Psoas muscle (tissue), 8 donors: ENCODE results near the gene UCN2. TPM values are rescaled to one million over a fixed set of nuclear protein-coding genes. Genes with fewer than 3 reads are reported as not detected.

Experiments
- ATAC-seq, 4 donors: fragments of 200-7000 bp; cut with Tn5 transposase; one replicate each; pipeline ENCODE4 v1.9.1; 2020; ENCODE audit warnings: moderate library complexity in 3 of 4, mild to moderate bottlenecking in 2 of 4
- DNase-seq, 2 donors: peaks; one replicate each; pipeline ENCODE4 v3.0.0-alpha.2; 2020
- H3K27ac ChIP-seq: fragments of 200-600 bp; one replicate; pipeline ENCODE4 v1.8.0; 2022
- H3K27me3 ChIP-seq, 3 donors: fragments of 200-600 bp in 1 of 3; one replicate each; pipeline versions ENCODE4 v1.6.1 to v1.8.0; 2013 to 2022; ENCODE audit warnings: low read length in 2 of 3, mild to moderate bottlenecking in 2 of 3, moderate library complexity in 1 of 3; ENCODE audit not compliant: insufficient read depth in 3 of 3
- H3K36me3 ChIP-seq, 2 donors: fragments of 200-600 bp in 1 of 2; one replicate each; pipeline versions ENCODE4 v1.6.1 to v1.8.0; 2013 to 2022; ENCODE audit warnings: low read depth in 1 of 2, mild to moderate bottlenecking in 1 of 2, moderate library complexity in 1 of 2; ENCODE audit not compliant: insufficient read depth in 1 of 2
- H3K4me1 ChIP-seq: fragments of 200-600 bp; one replicate; pipeline ENCODE4 v1.8.0; 2022
- H3K4me3 ChIP-seq: fragments of 200-600 bp; one replicate; pipeline ENCODE4 v1.8.0; 2022; ENCODE audit warnings: mild to moderate bottlenecking
- H3K9me3 ChIP-seq: fragments of 200-600 bp; one replicate; pipeline ENCODE4 v1.8.0; 2022
- CTCF ChIP-seq: fragments of 200-600 bp; IDR thresholded peaks from one replicate; pipeline ENCODE4 v1.8.0; 2022; ENCODE audit warnings: antibody characterized with exemption
- WGBS, 3 donors: extraction: QIAGEN DNeasy Blood & Tissue Kit; methylation state at CpG; one replicate each; pipeline versions ENCODE4 v1.1.6 to v1.1.7; 2013; 5-methylcytosine and 5-hydroxymethylcytosine counted together
- intact Hi-C, 2 donors: fragments of 100-400 bp; cut with DNase I; formaldehyde crosslinking; loops; one replicate each; pipeline versions ENCODE4 v1.11.0 to v1.14.2; 2022
- polyA plus RNA-seq, 3 donors: library from polyadenylated mRNA; stranded (reverse); fragments of 200-250 nt; gene quantifications; one replicate each; pipeline ENCODE4 v1.2.3, GENCODE V29; 2013
- total RNA-seq, 4 donors: library from RNA; stranded (reverse); fragmentation: NEBNext Ultra II Directional in 2 of 4; extraction: Animal tissue kit (Norgen Biotek cat#: 25700) in 2 of 4; gene quantifications; one replicate each; pipeline versions ENCODE4 v1.2.1 to v1.2.4, GENCODE V29; 2021 to 2023
- donor health status: healthy with polysubstance abuse.
- donor health status: DM: no; HTN: no; CAD: no; lungs with moderate emphysema.
- donor health status: Bipolar disorder and iron deficiency.
- donor health status: healthy.
- donor health status: DM: yes; HTN: yes; CAD: no.
- donor health status: DM: no; HTN: no; CAD: no.
- donor health status: DM: no; HTN: no; CAD: no.
- donor health status: DM: yes; HTN: yes; CAD: no.

The UCN2 gene
- total and polyA plus RNA-seq, 7 donors: 0.12 to 0.32 (median 0.17) TPM; not detected in 4

GRCh38 chr3:48548729-48549705 is 14.6 kb downstream of the UCN2 start:
- Histone ChIP-seq H3K27ac (no peak overlapping the region), H3K4me3 (no peak overlapping the region), H3K27me3 (no peaks in the 10 kb centered on the region), H3K9me3 (no peaks in the 10 kb centered on the region), H3K36me3 (no peaks in the 10 kb centered on the region), H3K4me1 (peaks cover under 1% of the 10 kb centered on the region)
- DNase-seq (peak; percentile 88 to 91), ATAC-seq (peak; percentile 93 to 99 (median 94))
- 66 to 68% (median 67%) methylated on average over 10 of the region's 10 CpGs for WGBS, 3 donors
- intact Hi-C loops: loop anchor here (1.0 to 5.0 kb wide), 4 partner anchors 42 to 277 kb away; no protein-coding TSS in a partner anchor
- TF ChIP-seq CTCF: peak; percentile 94

GRCh38 chr3:48548126-48548525 is 15.5 kb downstream of the UCN2 start:
- H3K4me1 ChIP-seq: peaks cover 9% of the 10 kb centered on the region
- TF ChIP-seq CTCF: no peak
- H3K27ac ChIP-seq: no peak overlapping the region
- WGBS, 3 donors: 68 to 81% (median 77%) methylated on average over 5 of the region's 5 CpGs
- no peak for ATAC-seq
- DNase-seq: no peak
- H3K9me3 ChIP-seq: no peaks in the 10 kb centered on the region
- intact Hi-C loops: loop anchor here (1.0 to 5.0 kb wide), 4 partner anchors 41 to 276 kb away; no protein-coding TSS in a partner anchor
- no peak overlapping the region for H3K4me3 ChIP-seq
- no peaks in the 10 kb centered on the region for H3K36me3 ChIP-seq
- no peaks in the 10 kb centered on the region for H3K27me3 ChIP-seq

DNA sequence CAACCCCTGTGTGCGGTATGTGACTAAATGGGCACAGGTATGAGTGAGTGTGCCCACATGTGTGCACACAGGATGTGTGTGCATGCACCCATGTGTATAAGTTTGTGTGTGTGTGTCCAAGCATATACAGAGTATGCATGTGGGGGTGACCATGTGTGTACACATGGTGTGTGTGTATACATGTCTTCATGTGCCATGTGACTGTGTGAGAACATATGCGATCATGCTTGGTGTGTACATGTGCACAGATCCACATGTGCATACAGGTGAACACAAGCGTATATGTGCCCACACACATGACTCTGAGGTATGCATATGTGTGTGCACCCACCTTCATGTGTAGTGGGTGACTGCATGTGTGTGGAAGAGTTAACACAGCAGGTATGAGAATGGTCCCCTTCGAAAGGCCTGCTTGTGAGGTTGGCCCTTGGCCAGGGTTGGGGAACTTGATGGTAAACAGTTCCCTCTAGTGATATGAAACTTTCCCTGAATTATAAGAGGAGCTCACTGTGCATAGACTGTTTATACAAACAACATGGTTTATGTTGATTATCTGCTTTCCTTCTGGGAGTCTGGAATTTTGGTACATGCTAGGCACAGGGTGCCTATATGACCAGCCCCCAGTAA is 17.3 kb downstream of the UCN2 start:
- H3K27me3 ChIP-seq: no peaks in the 10 kb centered on the region
- DNase-seq (no peak), ATAC-seq (no peak)
- intact Hi-C loops: loop anchor here in 1 of 2 donors (5.0 kb wide), 2 partner anchors 144 to 274 kb away; no protein-coding TSS in a partner anchor
- no peaks in the 10 kb centered on the region for H3K9me3 ChIP-seq
- H3K36me3 ChIP-seq: no peaks in the 10 kb centered on the region
- no peak overlapping the region for H3K4me3 ChIP-seq
- no peak for TF ChIP-seq CTCF
- WGBS, 3 donors: 76 to 77% (median 76%) methylated on average over 4 of the region's 4 CpGs
- H3K4me1 ChIP-seq: peaks cover 17% of the 10 kb centered on the region
- no peak overlapping the region for H3K27ac ChIP-seq

- DNase-seq: no peak
- no peak for TF ChIP-seq CTCF
- 69 to 88% (median 75%) methylated on average over 5 of the region's 5 CpGs for WGBS, 3 donors
- H3K4me3 ChIP-seq: no peak overlapping the region
- peaks cover 17% of the 10 kb centered on the region for H3K4me1 ChIP-seq
- H3K27me3 ChIP-seq: no peaks in the 10 kb centered on the region
- no peaks in the 10 kb centered on the region for H3K36me3 ChIP-seq
- ATAC-seq: no peak
- intact Hi-C loops: no loop called here
- H3K9me3 ChIP-seq: no peaks in the 10 kb centered on the region
- H3K27ac ChIP-seq: no peak overlapping the region
Observed at GRCh38 chr3:48544141-48544540, 19.4 kb downstream of the UCN2 start.
